NCI-H146 treated with DMSO at 0.1 percent for 48 hours (cell line): ENCODE measurements around the gene KRTAP11-1.

Experiments used
- DNase-seq: peaks from one replicate; lab custom pipeline; 2025; ENCODE audit not compliant: unreplicated experiment; lab: John Stamatoyannopoulos, UW

Gene KRTAP11-1

GRCh38 chr21:30881480-30881879, at the start of gene KRTAP11-1:
TSS of gene KRTAP11-1 (minus strand) at chr21:30881580. CDS start at chr21:30881524, 56 bp downstream.
- no peak for DNase-seq

GRCh38 chr21:30924146-30924700, 42.8 kb upstream of the KRTAP11-1 start:
- no peak for DNase-seq

GRCh38 chr21:30921129-30921528, 39.7 kb upstream of the KRTAP11-1 start:
- no peak for DNase-seq

DNA sequence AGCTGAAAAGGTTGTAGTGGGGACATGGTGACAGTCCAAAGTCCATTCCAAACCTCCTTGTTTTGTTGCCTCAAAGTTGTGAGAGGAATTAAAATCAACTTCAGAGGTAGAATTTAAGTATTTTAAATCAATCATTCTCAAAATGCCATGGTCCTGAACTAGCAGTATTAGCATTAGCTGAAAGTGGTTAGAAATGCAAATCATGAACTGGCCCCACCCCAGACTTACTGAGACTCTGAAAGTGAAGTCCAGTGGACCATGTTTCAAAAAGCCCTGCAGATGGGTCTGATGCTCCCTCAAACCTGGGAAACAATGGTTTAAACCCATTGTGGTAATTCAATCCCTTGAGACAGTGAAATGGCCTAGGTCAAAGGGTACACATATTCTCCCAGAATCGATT, 36.2 kb upstream of the KRTAP11-1 start:
- DNase-seq, result no peak

DNA sequence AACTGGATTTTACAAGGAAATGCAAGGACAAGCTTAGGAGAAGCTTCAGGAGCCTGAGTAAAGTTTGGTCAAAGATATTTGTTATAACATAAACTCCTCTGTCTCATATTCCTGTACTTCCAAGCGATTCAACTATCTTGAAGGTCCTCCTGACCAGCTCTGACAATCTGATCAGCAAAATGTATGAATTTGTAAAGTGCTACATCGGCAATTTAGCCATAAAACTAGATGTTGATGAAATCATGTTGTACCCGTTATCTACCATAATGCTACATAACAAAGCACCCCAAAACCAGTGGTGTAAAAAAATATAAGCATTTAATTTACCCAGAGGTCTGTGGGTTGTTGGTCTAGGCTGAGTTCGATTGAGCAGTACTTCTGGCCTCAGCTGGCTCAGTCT, 19.5 kb upstream of the KRTAP11-1 start:
- DNase-seq, result no peak

- no peak for DNase-seq
Measured at GRCh38 chr21:30882866-30883597, 1.7 kb upstream of the KRTAP11-1 start.

- no peak for DNase-seq
Measured at GRCh38 chr21:30880914-30881313, 466 bp downstream of the KRTAP11-1 start.

- DNase-seq, result no peak
Measured at GRCh38 chr21:30874526-30874925, 6.9 kb downstream of the KRTAP11-1 start.

- no peak for DNase-seq
Measured at GRCh38 chr21:30847627-30848500, 33.5 kb downstream of the KRTAP11-1 start.

GRCh38 chr21:30842990-30843389, 38.4 kb downstream of the KRTAP11-1 start:
- no peak for DNase-seq

DNA sequence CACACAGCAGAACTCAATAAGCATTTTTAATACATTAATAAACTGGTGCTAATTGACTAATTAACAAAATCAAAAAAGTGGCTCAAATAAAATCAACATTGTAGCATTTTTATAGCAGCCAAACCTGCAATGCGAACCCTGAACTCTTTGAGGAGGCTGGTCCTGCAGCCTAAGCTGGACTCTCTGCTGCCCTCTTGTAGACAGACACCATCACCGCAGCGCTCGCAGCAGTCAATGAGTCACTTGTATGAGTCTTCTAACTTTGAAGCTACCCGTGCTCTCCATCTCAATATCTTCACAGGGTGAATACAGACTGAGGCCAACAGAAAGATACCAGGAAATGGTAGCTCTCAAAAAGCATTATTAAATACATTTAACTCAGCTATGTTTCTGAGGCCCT, 42.1 kb downstream of the KRTAP11-1 start:
- DNase-seq, result no peak

DNA sequence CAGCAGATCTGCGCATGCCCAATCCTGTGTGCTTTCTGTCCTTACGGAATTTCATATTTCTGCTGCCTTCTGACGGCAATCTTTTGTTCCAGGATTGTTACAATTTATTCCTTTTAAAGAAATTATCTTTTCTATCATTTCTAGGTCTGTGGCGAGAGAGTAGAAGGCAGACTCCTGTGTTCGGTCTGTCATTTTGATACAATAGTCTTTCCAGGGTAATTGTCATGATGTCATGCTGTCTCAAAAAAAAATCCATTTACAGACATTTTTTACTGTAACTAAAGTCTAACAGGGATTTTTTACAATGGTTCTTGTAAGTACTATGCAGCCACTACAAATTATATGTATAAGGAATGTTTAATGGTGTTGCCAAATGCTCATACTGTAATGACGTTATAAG, 42.8 kb downstream of the KRTAP11-1 start:
- DNase-seq, result no peak

DNA sequence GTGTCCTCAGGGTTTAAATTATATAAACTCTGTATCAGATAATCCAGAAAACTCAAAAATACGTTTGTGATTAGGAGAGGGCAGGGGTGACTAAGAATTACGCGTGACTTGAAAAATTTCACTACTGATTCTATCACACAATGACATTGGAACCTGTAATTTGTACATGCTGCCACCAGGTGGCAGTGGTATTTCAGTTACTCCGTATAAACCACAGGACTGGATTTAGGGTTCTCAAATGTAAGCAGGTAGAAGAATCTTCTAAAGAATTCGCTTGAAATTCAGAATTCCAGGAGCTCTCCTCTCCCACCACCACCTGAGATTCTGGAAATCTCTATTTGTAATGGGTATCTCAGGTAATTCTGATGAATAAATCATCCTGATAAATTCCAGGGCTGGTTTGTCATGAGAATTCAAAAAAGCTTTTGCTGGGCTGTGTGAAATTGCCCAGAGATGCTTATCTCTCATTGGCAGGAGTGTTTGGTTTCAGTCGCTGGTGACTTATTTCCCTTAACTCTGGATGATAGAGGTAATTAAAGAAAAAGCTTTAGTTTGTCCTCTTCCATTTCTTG, 50.1 kb downstream of the KRTAP11-1 start:
- DNase-seq, result no peak
